ENCODE results near the gene SHISA4.
A peak's percentile ranks its signal among the peaks of the same experiment; 100 is the strongest.
"Not testable (repeated sequence)": the region's sequence is repeated elsewhere in the genome, so short reads cannot be mapped to it uniquely, and the experiment has no call there.

SHISA4 gene, protein sequence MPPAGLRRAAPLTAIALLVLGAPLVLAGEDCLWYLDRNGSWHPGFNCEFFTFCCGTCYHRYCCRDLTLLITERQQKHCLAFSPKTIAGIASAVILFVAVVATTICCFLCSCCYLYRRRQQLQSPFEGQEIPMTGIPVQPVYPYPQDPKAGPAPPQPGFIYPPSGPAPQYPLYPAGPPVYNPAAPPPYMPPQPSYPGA

DNA sequence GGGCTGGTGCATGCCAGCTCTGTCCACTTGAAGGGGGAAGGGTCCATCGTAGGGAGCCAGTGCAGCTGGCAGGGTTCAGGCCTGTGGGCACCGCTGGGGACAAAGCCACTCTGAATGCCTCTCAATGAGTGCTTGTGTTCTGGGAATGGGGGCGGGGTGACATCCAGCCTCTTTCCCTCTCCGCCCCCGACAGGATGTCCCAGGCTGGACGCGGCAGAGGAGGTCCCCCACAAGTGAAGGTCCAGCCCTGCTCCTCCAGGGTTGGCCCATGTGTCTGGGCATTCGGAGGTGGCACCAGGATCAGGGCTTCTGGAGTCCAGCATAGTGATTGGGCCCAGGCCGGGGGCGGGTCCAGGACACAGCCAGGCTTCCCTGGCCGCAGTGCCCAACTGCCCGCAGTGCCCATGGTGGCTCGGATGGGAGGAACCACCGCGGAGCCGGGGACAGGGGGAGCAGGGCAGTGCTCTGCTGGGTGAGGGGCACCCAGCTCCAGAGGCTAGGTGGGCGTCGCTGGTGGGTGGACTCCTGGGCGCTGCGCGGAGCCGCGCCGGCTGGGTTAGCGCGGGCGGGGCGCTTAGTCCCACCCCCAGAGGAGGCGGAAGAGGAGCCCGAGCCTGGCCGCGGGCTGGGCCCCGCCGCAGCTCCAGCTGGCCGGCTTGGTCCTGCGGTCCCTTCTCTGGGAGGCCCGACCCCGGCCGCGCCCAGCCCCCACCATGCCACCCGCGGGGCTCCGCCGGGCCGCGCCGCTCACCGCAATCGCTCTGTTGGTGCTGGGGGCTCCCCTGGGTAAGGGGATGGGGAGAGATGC is at the start of gene SHISA4:
SHISA4 (plus strand) TSS at position 617 of the 808 bp plus-strand sequence; CDS start at position 714, 97 bp downstream.
- FAIRE-seq: peak; percentile 56
- peak; percentile 62 for DNase-seq (ENCODE audit: low spot score)

DNA sequence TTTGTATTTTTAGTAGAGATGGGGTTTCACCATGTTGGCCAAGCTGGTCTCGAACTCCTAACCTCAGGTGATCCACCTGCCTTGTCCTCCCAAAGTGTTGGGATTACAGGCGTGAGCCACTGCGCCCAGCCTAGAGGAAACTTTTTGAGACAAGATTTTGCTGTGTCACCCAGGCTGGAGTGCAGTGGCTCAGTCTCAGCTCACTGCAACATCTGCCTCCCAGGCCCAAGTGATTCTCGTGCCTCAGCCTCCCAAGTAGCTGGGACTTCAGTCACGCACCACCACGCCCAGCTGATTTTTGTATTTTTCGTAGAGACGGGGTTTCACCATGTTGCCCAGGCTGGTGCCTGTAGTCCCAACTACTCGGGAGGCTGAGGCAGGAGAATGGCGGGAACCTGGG is 49.6 kb upstream of the SHISA4 start:
- not testable (repeated sequence) for FAIRE-seq; DNase-seq (ENCODE audit: low spot score)

DNA sequence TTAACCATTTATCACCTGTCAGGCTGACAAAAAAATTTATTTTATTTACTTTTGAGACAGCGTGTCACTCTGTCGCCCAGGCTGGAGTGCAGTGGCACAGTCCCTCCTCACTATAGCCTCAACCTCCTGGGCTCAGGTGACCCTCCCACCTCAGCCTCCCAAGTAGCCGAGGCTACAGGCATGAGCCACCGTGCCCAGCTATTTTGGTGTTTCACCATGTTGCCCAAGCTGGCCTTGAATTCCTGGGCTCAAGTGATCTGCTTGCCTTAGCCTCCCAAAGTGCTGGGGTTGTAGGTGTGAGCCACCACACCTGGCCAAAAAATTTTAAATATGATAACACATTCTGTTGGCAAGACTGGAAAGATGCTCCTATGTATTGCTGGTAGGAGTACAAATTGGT is 48.6 kb upstream of the SHISA4 start:
- no peak for FAIRE-seq
- no peak for DNase-seq (ENCODE audit: low spot score)

DNA sequence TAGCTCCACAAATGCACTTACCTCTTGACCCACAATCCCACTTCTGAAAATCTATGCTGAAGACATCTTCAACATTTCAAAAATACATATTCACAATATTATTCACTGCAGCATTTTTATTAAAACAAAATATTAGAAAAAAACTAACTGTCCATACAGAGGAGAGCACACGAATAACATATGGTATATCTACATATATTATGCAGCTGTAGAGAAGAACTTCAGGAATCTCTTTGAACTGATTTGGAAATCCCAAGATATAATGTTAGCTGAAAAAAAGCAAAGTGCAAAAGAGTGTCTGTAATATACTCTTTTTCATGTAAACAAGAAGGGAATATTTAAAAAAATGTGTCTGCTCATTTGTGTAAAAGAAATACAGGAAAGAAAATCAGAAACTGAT is 48.2 kb upstream of the SHISA4 start:
- DNase-seq (ENCODE audit: low spot score) (no peak), FAIRE-seq (no peak)

DNA sequence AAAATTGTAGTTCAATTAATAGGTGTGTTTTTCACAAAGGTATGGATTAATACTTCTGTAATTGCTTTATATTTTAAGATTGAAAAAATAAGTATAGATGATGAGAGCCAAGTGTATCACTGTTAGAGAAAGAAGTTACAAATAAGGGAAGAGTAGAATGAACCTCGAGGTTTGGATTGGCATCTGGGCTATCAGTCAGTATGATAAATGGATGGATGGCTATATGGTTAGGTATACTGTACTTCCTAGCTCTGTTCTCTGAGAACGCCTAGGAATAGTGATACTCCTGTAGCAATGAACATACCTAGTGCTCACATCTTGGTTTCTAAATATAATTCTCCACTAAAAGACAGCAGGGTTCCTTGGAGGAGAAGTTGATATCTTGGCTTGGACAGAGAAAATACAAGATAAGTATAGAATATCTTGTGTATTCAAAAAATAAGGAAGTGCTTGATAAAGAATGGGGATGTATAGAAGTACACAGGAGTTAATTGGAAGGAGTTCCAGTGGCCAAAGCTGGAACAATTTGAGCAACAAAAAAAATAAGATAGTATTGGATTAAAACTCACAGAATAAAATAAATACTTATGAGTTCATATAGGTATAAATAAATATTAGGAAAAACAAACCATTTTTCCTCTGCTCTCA is 47.3 kb upstream of the SHISA4 start:
- no peak for DNase-seq (ENCODE audit: low spot score)
- no peak for FAIRE-seq

DNA sequence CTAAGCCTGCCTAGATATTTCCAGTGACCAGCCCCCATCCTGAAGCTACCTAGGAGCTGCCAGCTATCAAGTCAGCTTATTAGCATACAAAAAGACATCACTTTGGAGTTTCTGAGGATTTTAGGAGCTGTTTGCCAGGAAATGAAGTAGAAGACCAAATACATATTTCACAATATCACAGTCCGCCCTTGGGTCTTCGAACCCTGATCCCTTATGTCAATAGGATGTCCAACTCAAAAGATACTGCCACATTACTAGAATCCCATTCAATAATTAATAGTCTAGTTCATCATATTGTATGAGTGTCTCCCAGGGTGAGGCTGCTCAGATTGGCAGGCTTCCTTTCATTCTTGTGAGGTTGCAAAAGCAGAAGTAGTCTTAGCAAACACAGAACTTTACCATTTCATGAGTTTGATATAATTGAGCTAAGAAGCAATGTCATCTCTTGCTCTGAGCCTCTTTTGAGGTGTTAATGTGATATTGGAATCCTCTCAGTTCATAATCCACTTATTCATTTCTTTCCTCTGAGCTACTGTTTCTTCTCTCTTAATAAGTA is 46.1 kb upstream of the SHISA4 start:
- FAIRE-seq (no peak), DNase-seq (ENCODE audit: low spot score) (no peak)

DNA sequence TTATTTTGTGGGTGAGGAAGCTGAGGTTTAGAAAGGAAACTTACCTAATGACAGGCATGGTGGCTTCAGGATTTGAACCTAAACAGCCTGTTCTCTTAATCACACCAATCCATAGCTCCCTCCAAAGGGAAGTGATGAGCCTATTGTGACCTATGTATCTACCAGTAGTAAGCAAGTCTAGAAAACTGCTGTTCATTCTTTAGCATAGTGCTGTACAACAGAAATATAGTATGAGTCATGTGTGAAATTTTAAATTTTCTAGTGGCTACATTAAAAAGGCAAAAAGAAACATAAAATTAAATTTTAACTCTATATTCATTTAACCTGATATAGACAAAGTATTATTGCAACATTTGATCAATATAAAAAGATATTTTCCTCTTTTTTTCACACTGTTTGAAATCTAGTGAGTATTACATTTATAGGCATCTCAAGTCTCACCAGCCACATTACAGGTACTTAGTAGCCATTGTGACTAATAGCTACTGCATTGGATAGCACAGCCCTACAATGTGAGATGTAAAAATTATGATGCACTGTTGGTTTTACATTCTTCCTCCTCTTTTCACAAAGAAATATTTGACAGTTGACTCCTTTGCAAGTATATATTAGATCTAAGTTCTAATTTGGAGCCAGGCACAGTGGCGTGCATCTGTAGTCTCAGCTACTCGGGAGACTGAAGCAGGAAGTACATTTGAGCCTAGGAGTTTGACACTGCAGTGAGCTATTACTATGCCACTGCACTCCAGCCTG is 43.2 kb upstream of the SHISA4 start:
- peak; percentile 47 for DNase-seq (ENCODE audit: low spot score)
- FAIRE-seq: peak; percentile 71

DNA sequence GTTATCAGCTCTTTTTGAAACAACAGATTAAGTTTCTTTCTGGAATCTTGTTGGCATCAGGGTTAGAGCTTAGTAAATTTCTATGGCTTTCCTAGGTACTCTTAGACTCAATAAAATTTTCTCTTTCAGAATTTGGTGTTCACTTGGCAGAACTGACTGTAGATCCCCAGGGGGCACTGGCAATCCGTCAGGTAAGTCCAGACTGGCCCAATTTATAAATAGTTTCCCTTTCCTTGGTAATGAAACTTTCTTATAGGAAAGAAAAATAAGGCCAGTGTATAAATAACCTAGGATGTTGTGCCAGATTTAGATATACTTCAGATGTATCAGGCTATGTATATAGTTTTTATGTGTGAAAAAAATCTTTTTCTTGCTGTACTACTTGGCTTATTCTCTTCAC is 41.5 kb upstream of the SHISA4 start:
- DNase-seq (ENCODE audit: low spot score) (no peak), FAIRE-seq (no peak)

DNA sequence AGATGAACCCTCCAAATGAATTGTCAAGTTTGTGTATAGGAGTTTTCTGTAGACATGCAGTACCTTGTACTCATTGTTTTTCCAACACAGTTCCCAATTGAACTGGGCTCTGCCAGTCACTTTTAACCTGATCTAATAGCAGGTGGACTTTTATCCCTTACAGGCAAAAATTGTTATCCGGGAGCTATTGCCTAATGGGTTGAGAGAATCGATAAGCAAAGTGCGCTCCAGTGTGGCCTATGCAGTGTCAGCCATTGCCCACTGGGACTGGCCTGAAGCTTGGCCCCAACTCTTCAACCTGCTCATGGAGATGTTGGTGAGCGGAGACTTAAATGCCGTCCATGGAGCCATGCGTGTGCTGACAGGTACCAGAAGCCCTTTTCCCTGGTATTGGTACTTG is 40.5 kb upstream of the SHISA4 start:
- DNase-seq (ENCODE audit: low spot score): no peak
- FAIRE-seq: no peak

DNA sequence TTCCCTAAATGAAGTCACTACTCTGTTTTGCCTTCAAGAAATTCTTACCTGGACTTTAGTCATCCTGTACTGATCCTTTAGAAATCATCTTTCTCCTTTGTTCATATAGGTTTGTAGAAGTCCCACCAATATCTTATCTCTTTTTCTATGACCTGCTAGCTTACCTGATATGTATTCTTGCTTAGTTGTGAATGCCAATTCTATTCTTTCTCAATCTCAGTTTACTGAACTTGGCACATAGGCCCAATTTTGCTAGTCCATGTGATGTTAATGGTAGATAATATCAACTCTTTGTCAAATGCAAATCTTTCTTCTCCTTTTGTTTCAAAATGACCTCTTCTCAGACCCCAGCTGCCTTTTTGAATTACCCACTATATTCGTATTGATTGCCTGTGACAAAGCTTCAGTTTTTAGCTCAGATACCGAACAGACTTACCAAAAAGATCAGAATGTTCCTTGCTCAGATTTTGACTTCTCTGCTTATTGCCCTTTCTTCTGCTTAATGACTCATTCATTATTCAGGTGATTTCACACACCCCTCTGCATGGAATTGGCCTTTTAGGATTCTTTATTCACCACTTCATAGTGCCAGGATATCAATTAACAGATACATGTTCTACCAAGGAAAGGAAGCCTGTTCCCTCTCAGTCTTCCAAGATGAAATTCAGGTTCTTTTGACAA is 39.2 kb upstream of the SHISA4 start:
- FAIRE-seq (no peak), DNase-seq (ENCODE audit: low spot score) (no peak)

DNA sequence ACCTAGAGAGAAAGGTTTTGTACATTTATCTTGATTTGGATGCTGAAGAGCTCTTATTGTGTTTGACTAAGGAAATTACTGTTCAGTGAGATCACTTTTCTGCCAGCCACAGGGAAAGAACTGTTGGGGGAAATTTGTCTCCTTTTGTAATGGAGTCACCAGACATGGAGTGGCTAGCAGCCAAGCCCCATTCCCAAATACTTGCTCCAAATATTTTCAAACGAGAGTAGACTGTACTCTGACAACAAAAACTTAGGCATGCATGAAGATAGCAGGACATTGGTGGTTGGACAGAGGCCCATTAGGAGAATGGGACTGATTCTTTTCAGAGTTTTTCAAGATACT is 38.7 kb upstream of the SHISA4 start:
- FAIRE-seq: peak; percentile 82
- DNase-seq (ENCODE audit: low spot score): peak; percentile 77

DNA sequence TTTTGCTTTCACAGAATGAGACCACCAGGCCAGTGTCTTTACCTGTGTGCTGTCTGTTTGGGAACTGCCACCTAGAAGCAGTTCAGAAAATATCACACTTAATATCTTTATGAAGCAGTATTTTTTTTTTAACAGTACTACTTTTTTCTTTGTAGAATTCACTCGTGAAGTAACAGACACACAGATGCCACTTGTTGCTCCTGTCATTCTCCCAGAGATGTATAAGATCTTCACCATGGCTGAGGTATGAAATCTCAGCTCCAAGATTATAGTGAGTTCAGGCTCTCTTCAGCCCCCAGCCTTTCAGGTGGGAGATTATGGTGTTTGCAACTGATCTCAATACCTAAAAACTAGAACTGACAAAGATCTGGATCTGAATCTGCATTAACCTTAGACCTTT is 36.7 kb upstream of the SHISA4 start:
- DNase-seq (ENCODE audit: low spot score): no peak
- FAIRE-seq: no peak

DNA sequence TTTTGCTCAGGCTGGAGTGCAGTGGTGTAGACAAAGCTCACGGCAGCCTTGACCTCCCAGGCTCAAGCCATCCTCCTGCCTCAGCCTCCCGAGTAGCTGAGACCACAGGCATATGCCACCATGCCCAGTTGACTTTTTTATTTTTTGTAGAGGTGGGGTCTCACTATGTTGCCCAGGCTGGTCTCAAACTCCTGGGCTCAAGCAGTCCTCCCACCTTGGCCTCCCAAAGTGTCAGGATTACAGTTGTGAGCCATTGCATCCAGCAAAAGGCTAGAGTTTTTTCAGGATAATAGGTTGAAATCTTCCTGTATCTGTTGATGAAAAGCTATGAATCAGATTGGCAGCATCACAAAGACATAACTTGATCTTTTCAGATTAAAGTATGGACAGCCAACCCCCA is 32.0 kb upstream of the SHISA4 start:
- FAIRE-seq; DNase-seq (ENCODE audit: low spot score): not testable (repeated sequence)

DNA sequence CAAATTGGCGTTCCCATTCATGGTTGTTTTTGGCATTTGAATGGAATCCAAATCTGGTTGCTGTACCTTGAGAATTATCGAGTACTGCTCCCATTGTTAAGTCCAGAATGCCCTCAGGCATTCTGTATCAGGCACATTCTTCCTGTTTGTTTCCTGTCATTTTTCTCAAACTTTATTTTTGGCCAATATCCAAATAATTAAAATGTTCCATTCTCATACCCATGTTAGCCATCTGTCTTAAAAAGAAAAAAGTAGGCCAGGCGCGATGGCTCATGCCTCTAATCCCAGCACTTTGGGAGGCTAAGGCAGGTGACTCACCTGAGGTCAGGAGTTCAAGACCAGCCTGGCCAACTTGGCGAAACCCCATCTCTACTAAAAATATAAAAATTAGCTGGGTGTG is 29.3 kb upstream of the SHISA4 start:
- DNase-seq (ENCODE audit: low spot score): no peak
- no peak for FAIRE-seq

DNA sequence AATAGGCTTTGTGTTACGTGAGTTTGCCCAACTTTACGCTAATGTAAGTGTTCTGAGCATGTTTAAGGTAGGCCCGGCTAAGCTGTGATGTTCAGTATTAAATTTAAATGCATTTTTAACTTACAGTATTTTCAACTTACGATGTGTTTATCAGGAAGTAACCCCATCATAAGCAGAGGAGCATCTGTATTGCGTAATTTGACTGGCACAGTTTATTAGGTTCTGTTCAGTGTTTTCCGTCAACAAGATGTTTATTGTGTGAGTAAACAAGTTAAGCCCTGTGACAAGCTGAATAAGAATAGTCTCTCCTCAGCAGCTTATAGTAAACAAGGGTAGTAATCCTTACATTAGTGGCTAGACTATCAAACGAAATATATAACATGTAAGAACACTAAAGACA is 27.2 kb upstream of the SHISA4 start:
- DNase-seq (ENCODE audit: low spot score): no peak
- FAIRE-seq: no peak

DNA sequence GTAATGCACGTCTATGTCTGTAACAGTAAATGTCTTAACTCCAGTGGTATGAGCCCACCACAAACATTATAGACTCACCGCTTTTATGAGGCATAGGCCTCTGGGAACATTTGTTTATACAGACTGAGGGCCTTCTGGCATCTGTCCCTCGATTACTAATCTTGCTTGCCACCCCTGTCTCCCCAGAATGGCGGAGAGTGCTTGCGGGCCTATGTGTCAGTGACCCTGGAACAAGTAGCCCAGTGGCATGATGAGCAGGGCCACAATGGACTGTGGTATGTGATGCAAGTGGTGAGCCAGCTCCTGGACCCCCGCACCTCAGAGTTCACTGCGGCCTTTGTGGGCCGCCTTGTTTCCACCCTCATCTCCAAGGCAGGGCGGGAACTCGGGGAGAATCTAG is 18.3 kb upstream of the SHISA4 start:
- FAIRE-seq (no peak), DNase-seq (ENCODE audit: low spot score) (no peak)

DNA sequence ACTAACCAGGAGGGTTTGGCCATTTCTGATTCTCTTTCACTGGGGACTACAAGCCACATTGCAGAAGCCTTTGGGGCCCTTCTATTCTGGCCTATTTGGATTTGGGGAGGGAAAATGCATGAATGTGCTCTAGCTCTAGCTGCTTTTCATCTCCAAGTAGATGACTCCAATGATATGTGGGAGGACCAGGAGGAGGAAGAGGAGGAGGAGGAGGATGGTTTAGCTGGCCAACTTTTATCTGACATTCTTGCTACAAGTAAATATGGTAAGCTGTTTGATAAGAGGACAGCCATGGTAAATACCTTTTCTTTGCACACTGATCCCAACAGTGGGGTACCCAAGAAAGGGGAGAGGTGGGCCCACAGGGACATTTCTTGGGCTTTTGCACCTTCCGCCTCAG is 14.0 kb upstream of the SHISA4 start:
- FAIRE-seq (no peak), DNase-seq (ENCODE audit: low spot score) (no peak)

DNA sequence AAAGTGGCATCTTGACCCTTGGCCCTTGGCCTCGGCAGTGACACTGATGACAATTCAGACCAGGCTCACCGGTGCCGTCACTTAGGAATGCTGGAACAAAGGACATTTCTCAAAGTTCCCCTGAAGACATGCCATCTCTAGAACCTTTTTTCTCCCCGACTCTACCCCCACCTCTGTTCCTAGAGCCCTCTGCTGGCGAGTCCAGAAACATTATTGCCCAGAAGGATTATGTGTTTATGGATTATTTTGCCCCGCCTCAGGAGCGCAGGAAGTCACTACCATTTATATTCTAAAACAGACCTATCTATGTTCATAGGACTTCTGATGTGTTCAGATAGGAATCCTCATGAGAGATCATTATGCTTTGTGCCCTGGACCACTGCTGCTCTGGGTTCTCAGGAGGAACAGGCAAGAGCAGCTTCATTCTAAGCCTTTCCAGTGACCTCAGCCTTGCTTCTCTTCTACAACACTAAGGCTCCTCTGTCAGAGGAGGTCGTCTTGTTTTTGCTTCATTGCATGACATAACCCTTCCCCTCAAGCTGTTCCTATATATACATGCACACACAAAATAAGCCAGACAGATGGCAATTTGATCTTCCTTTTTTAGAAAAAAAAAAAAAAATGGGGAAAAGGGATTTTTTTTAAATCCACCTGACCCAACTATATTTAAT is 12.4 kb upstream of the SHISA4 start:
- DNase-seq (ENCODE audit: low spot score) (no peak), FAIRE-seq (no peak)

DNA sequence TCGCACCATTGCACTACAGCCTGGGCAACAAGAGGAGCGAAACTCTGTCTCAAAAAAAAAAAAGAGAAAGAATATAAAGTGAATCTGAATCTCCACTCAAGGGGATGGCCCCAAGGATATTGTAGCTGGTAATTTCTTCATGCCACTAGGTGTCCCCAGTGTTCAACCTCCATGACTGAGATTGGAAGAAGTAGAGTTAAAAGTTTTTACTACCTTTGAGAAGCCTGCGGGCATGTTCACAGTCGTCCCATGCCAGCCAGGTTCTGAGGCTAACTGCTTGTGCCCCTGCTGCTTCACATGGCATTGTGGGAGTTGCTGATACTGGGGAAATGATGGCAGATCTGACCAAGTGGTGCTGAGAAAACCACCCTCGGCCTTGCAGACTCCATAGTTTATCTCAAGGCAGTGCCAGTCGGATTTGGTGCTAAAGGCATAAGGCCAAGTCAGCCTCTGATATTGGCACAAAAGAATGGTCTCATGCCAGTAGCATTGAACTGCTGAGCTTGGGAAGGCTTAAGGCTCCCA is 10.8 kb upstream of the SHISA4 start:
- peak; percentile 40 for DNase-seq (ENCODE audit: low spot score)

DNA sequence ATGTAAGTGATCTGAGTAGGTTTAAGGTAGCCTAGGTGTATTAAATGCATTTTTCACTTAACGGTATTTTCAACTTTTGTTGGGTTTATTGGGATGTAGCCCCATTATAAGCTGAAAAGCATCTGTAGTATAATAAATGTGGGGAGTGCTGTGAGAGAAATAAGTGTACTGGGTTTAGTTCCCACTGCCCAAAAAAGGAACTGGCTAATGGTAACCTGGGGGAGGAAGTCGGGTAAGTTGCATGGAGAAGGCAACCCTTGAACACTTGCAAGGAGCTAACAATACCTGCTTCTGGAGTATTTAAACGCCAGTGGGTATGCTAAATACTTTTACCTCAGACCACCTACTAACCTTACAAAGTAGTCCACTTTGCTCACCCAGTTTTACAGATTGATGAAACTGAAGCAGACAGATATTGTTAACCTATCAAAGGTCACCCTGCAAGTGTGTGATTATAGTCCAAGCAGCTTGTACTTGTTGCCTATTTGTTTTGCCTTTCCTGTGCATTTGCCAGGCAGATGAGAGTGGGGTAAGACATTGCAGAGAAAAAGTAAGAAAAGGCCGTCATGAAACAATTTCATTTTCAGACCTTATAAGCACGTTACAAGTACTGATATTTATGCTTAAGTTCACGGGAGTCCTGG is 7.6 kb upstream of the SHISA4 start:
- no peak for DNase-seq (ENCODE audit: low spot score)
- FAIRE-seq: no peak

More for the DNA sequence above, 10.8 kb upstream of the SHISA4 start:
- peak; percentile 21 for FAIRE-seq
